ENCODE data around the gene ZSWIM4.
A peak's percentile ranks its signal among the peaks of the same experiment; 100 is the strongest.

The ZSWIM4 gene

GRCh38 chr19:13757805-13758772 is 37.2 kb upstream of the ZSWIM4 start:
- POLR2A ChIA-PET, result no interaction called here
- CTCF ChIA-PET, result no interaction called here
- no peak for TF ChIP-seq CTCF (IDR thresholded peaks at IDR 0.05; ENCODE audit: control extremely low read depth, extremely low read depth, low read depth, missing control alignments)
- no peak for DNase-seq (ENCODE audit: extremely low spot score)

GRCh38 chr19:13758795-13759194 is 36.4 kb upstream of the ZSWIM4 start:
- no peak for DNase-seq (ENCODE audit: extremely low spot score)
- CTCF ChIA-PET, result no interaction called here
- TF ChIP-seq CTCF (IDR thresholded peaks at IDR 0.05; ENCODE audit: control extremely low read depth, extremely low read depth, low read depth, missing control alignments), result no peak
- POLR2A ChIA-PET, result no interaction called here

- no peak for TF ChIP-seq CTCF (IDR thresholded peaks at IDR 0.05; ENCODE audit: control extremely low read depth, extremely low read depth, low read depth, missing control alignments)
- ChIA-PET POLR2A (no interaction called here), CTCF (interaction anchor here (1.2 kb wide), 1 partner anchor 11 kb away, joined by 5 read pairs; no protein-coding TSS in a partner anchor)
- no peak for DNase-seq (ENCODE audit: extremely low spot score)
These were observed 33.8 kb upstream of the ZSWIM4 start for GRCh38 chr19:13761423-13761822.

GRCh38 chr19:13762635-13763235 is 32.5 kb upstream of the ZSWIM4 start:
- no peak for TF ChIP-seq CTCF (IDR thresholded peaks at IDR 0.05; ENCODE audit: control extremely low read depth, extremely low read depth, low read depth, missing control alignments)
- no peak for DNase-seq (ENCODE audit: extremely low spot score)
- POLR2A ChIA-PET, result no interaction called here
- CTCF ChIA-PET, result interaction anchor here (1.9 kb wide), 1 partner anchor 14 kb away, joined by 5 read pairs; no protein-coding TSS in a partner anchor

GRCh38 chr19:13763265-13763664 is 32.0 kb upstream of the ZSWIM4 start:
- TF ChIP-seq CTCF (IDR thresholded peaks at IDR 0.05; ENCODE audit: control extremely low read depth, extremely low read depth, low read depth, missing control alignments), result no peak
- DNase-seq (ENCODE audit: extremely low spot score), result peak; percentile 14
- ChIA-PET CTCF (interaction anchor here (1.9 kb wide), 1 partner anchor 15 kb away, joined by 5 read pairs; no protein-coding TSS in a partner anchor), POLR2A (no interaction called here)

GRCh38 chr19:13764101-13764807 is 31.0 kb upstream of the ZSWIM4 start, which contains the start of gene MRI1:
TSS of gene MRI1 (plus strand) at chr19:13764522. CDS start at chr19:13764589, 67 bp downstream.
- DNase-seq (ENCODE audit: extremely low spot score), result peak; percentile 90
- CTCF ChIA-PET, result interaction anchor here (1.1 kb wide), 1 partner anchor 16 kb away, joined by 3 read pairs; a partner anchor contains a TSS
- POLR2A ChIA-PET, result interaction anchor here (0.5 to 1.1 kb wide), 4 partner anchors 19 to 615 kb away, joined by 3 to 4 read pairs (median 3); no protein-coding TSS in a partner anchor
- TF ChIP-seq CTCF (IDR thresholded peaks at IDR 0.05; ENCODE audit: control extremely low read depth, extremely low read depth, low read depth, missing control alignments), result no peak

Measured in GM10248 (cell line).